ENCODE measurements around the gene ALDH3A1. TPM values are rescaled to one million over a fixed set of nuclear protein-coding genes. Genes with fewer than 3 reads are reported as not detected.

ALDH3A1 gene
- polyA plus RNA-seq, 3 donors, result not detected

GRCh38 chr17:19796457-19796856, 48.4 kb upstream of the ALDH3A1 start:
- H3K27me3 Mint-ChIP-seq (ENCODE audit: low read depth in 3 of 3), result peaks cover 0 to 2% (median 0%) of the 10 kb centered on the region in 3 donors
- H3K9me3 Mint-ChIP-seq, result peaks cover 24 to 39% (median 29%) of the 10 kb centered on the region in 7 donors
- no peak for TF ChIP-seq CTCF (IDR thresholded peaks at IDR 0.05)
- Histone ChIP-seq H2AFZ (ENCODE audit: insufficient read depth, low read depth, low read length, poor library complexity, severe bottlenecking) (no peak overlapping the region), H3K36me3 (replicated peaks in 1 of 2; ENCODE audit: control insufficient read depth in 1 of 2, insufficient read depth in 2 of 2, low read length in 2 of 2) (peaks cover 97 to 99% of the 10 kb centered on the region in 2 donors), H3K4me1 (ENCODE audit: control insufficient read depth in 1 of 2, insufficient read depth in 2 of 2, low read length in 2 of 2) (no peaks in the 10 kb centered on the region), H3K9ac (ENCODE audit: insufficient read depth, low read length, poor library complexity, severe bottlenecking) (no peak overlapping the region), H4K20me1 (ENCODE audit: insufficient read depth, low read length) (no peaks in the 10 kb centered on the region), H3K4me3 (replicated peaks in 1 of 3; ENCODE audit: low read depth in 2 of 3, low read length in 3 of 3) (no peak overlapping the region), H3K27me3 (ENCODE audit: control insufficient read depth in 2 of 2, insufficient read depth in 2 of 2, low read length in 2 of 2) (no peaks in the 10 kb centered on the region), H3K9me3 (replicated peaks in 1 of 2; ENCODE audit: control insufficient read depth in 1 of 2, insufficient read depth in 1 of 2, low read length in 2 of 2) (peaks cover 18 to 21% of the 10 kb centered on the region in 2 donors), H3K4me2 (replicated peaks; ENCODE audit: extremely low read depth, low read length, poor library complexity, severe bottlenecking) (no peak overlapping the region), H3K27ac (ENCODE audit: low read depth in 1 of 2, low read length in 2 of 2) (no peak overlapping the region), H3K79me2 (ENCODE audit: insufficient read depth, low read length) (no peaks in the 10 kb centered on the region)
- 95% methylated on average over 4 of the region's 4 CpGs for WGBS (ENCODE audit: insufficient coverage)
- H3K4me3 Mint-ChIP-seq, result no peak overlapping the region
- no peaks in the 10 kb centered on the region for H3K4me1 Mint-ChIP-seq
- DNase-seq, result no peak
- H3K27ac Mint-ChIP-seq, result no peak overlapping the region
- intact Hi-C loops (cut with micrococcal nuclease), result no loop called here
- peaks cover 81 to 96% of the 10 kb centered on the region in 2 donors for H3K36me3 Mint-ChIP-seq

- Mint-ChIP-seq H3K9me3 (peaks cover 19 to 33% (median 24%) of the 10 kb centered on the region in 7 donors), H3K4me1 (no peaks in the 10 kb centered on the region), H3K4me3 (no peak overlapping the region), H3K27me3 (ENCODE audit: low read depth in 3 of 3) (no peaks in the 10 kb centered on the region), H3K27ac (no peak overlapping the region), H3K36me3 (peaks cover 90 to 100% of the 10 kb centered on the region in 2 donors)
- WGBS (ENCODE audit: insufficient coverage), result 100% methylated on average over 1 of the region's 3 CpGs
- no peaks in the 10 kb centered on the region for H3K79me2 ChIP-seq (ENCODE audit: insufficient read depth, low read length)
- H2AFZ ChIP-seq (ENCODE audit: insufficient read depth, low read depth, low read length, poor library complexity, severe bottlenecking), result no peak overlapping the region
- no peak overlapping the region for H3K9ac ChIP-seq (ENCODE audit: insufficient read depth, low read length, poor library complexity, severe bottlenecking)
- no peaks in the 10 kb centered on the region for H4K20me1 ChIP-seq (ENCODE audit: insufficient read depth, low read length)
- H3K36me3 ChIP-seq (replicated peaks in 1 of 2; ENCODE audit: control insufficient read depth in 1 of 2, insufficient read depth in 2 of 2, low read length in 2 of 2), result peaks cover 97 to 99% of the 10 kb centered on the region in 2 donors
- no peak overlapping the region for H3K4me3 ChIP-seq (replicated peaks in 1 of 3; ENCODE audit: low read depth in 2 of 3, low read length in 3 of 3)
- H3K9me3 ChIP-seq (replicated peaks in 1 of 2; ENCODE audit: control insufficient read depth in 1 of 2, insufficient read depth in 1 of 2, low read length in 2 of 2), result peaks cover 13 to 16% of the 10 kb centered on the region in 2 donors
- no peak overlapping the region for H3K27ac ChIP-seq (ENCODE audit: low read depth in 1 of 2, low read length in 2 of 2)
- H3K4me2 ChIP-seq (replicated peaks; ENCODE audit: extremely low read depth, low read length, poor library complexity, severe bottlenecking), result no peak overlapping the region
- intact Hi-C loops (cut with micrococcal nuclease), result no loop called here
- DNase-seq, result no peak
- no peaks in the 10 kb centered on the region for H3K27me3 ChIP-seq (ENCODE audit: control insufficient read depth in 2 of 2, insufficient read depth in 2 of 2, low read length in 2 of 2)
- H3K4me1 ChIP-seq (ENCODE audit: control insufficient read depth in 1 of 2, insufficient read depth in 2 of 2, low read length in 2 of 2), result no peaks in the 10 kb centered on the region
- TF ChIP-seq CTCF (IDR thresholded peaks at IDR 0.05), result no peak
Observed at GRCh38 chr17:19791918-19792550, 43.9 kb upstream of the ALDH3A1 start.
